Liver (tissue), 3 donors: ENCODE results near the gene ARNT2.

Experiments used
- CTCF ChIP-seq: fragments of 150-350 bp; IDR thresholded peaks from 2 replicates; pipeline ENCODE4 v1.5.1; 2017; ENCODE audit warnings: improper control_type of control experiment, low read depth, low read length; ENCODE audit not compliant: missing input control
- MAX ChIP-seq: IDR thresholded peaks from 2 replicates; pipeline ENCODE4 v1.6.1; 2016; ENCODE audit warnings: antibody characterized with exemption
- RXRA ChIP-seq, 2 donors: IDR thresholded peaks; 2 replicates each; pipeline ENCODE4 v1.6.1; 2017 to 2018; ENCODE audit warnings: antibody characterized with exemption in 2 of 2, mild to moderate bottlenecking in 1 of 2
- SP1 ChIP-seq: IDR thresholded peaks from 2 replicates; pipeline ENCODE4 v1.6.1; 2018; ENCODE audit warnings: antibody characterized with exemption, mild to moderate bottlenecking
- ZBTB33 ChIP-seq: IDR thresholded peaks from 2 replicates; pipeline ENCODE4 v1.6.1; 2016; ENCODE audit warnings: antibody characterized with exemption
- TF ChIP-seq, protein P1 (sequence below): IDR thresholded peaks from 2 replicates; pipeline ENCODE4 v1.6.1; 2016; ENCODE audit warnings: antibody characterized with exemption, mild to moderate bottlenecking
- donor health status: healthy.
- donor health status: healthy.

DNA sequence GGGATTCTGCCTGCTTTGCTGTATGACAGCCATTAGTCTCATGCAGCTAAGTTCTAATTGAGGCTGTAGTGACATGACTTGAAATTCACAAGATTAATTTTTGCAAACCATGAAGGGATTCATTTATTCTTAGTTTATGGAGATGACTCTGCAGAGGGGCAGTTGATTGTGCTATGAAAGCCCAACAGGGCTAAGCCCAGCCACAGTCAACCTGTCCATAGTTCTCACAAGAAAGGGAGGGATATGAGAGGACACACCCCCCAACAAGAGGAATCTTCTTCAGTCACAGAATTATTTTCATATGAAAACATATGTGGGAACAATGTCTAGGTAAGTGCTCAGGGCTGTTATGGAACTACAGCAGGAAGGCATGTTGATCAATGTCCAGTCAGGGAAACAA lies 229.0 kb downstream of the ARNT2 start:
- TF ChIP-seq CTCF, result no peak
- no peak for TF ChIP-seq RXRA (IDR thresholded peaks at IDR 0.05)
- TF ChIP-seq, protein P1, sequence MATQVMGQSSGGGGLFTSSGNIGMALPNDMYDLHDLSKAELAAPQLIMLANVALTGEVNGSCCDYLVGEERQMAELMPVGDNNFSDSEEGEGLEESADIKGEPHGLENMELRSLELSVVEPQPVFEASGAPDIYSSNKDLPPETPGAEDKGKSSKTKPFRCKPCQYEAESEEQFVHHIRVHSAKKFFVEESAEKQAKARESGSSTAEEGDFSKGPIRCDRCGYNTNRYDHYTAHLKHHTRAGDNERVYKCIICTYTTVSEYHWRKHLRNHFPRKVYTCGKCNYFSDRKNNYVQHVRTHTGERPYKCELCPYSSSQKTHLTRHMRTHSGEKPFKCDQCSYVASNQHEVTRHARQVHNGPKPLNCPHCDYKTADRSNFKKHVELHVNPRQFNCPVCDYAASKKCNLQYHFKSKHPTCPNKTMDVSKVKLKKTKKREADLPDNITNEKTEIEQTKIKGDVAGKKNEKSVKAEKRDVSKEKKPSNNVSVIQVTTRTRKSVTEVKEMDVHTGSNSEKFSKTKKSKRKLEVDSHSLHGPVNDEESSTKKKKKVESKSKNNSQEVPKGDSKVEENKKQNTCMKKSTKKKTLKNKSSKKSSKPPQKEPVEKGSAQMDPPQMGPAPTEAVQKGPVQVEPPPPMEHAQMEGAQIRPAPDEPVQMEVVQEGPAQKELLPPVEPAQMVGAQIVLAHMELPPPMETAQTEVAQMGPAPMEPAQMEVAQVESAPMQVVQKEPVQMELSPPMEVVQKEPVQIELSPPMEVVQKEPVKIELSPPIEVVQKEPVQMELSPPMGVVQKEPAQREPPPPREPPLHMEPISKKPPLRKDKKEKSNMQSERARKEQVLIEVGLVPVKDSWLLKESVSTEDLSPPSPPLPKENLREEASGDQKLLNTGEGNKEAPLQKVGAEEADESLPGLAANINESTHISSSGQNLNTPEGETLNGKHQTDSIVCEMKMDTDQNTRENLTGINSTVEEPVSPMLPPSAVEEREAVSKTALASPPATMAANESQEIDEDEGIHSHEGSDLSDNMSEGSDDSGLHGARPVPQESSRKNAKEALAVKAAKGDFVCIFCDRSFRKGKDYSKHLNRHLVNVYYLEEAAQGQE, result no peak
- no peak for TF ChIP-seq ZBTB33
- no peak for TF ChIP-seq SP1
- no peak for TF ChIP-seq MAX
